Measurements from ENCODE around the gene TNS1.

DNA sequence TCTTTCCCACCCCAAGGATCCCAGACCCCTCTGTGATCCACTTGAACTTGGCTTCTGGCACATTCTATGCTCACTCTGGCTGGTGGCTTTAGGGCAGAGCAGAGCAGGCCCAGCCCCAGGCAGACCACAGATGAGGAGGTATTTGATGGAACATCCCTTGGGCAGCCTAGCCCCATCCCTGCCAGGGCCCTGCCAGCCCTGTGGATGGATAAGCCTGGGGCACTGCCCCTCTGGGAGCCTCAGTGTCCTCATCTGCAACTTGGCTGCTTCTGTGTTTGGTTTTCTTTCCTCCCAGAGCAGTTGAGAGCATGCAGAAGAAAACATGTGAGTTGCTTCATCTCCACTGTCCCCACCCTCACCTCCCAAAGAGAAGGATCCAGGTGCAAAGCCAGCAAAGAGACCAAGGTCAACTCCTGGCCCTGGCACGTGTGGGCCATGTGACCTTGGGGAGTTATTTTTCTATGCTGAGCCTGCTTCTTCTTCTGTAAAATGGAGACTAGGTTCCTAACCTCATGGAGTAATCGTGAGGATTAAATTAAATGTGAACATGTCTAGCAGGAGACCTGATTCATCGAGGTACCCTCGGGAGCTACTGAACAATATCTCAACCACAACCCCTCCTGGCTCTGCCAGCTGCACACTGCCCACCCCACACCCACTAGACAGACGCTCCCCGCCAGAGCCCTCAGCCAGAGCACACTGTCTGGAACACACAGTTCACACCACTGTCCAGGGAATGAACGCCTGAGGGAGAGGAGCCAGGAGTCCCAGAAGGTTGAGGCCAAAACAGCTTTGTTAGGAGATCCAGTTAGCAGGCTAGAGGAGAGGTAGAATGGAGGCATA is 14.6 kb upstream of the TNS1 start:
- TF ChIP-seq, protein P1, sequence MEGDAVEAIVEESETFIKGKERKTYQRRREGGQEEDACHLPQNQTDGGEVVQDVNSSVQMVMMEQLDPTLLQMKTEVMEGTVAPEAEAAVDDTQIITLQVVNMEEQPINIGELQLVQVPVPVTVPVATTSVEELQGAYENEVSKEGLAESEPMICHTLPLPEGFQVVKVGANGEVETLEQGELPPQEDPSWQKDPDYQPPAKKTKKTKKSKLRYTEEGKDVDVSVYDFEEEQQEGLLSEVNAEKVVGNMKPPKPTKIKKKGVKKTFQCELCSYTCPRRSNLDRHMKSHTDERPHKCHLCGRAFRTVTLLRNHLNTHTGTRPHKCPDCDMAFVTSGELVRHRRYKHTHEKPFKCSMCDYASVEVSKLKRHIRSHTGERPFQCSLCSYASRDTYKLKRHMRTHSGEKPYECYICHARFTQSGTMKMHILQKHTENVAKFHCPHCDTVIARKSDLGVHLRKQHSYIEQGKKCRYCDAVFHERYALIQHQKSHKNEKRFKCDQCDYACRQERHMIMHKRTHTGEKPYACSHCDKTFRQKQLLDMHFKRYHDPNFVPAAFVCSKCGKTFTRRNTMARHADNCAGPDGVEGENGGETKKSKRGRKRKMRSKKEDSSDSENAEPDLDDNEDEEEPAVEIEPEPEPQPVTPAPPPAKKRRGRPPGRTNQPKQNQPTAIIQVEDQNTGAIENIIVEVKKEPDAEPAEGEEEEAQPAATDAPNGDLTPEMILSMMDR (IDR thresholded peaks at IDR 0.05): no peak
- no peak for TF ChIP-seq EZH2 (IDR thresholded peaks at IDR 0.05)
- no peak for TF ChIP-seq EZH2phosphoT487 (IDR thresholded peaks at IDR 0.05)
